A673 (cell line): ENCODE data around the gene EXOSC7. TPM values are rescaled to one million over a fixed set of nuclear protein-coding genes. Genes with fewer than 3 reads are reported as not detected.
A peak's percentile ranks its signal among the peaks of the same experiment; 100 is the strongest.

Experiments
- BruUV-seq: library from RNA; stranded (reverse); fragments of 400-500 nt; replicated peaks from 2 replicates; lab custom pipeline; 2021; lab: Mats Ljungman, UMichigan
- CTCF ChIA-PET: fragments of 300-600 bp; sonication (Branson Sonifier 250); formaldehyde crosslinking; loops from one replicate; lab custom pipeline; 2022; ENCODE audit warnings: antibody characterized with exemption; lab: Charles Lee
- POLR2A ChIA-PET: fragments of 300-600 bp; sonication (Branson Sonifier 250); formaldehyde crosslinking; loops from one replicate; lab custom pipeline; 2022; ENCODE audit warnings: antibody characterized with exemption; ENCODE audit not compliant: low non-redundant PET; lab: Charles Lee
- DNase-seq: peaks from one replicate; pipeline ENCODE4 v3.0.0-alpha.2; 2015; ENCODE audit warnings: low spot score
- H3K27ac ChIP-seq: fragments of 200-600 bp; sonication (generic); 2 replicates; pipeline ENCODE4 v1.5.1; 2016; ENCODE audit warnings: mixed run types, low read depth, mild to moderate bottlenecking, mixed read lengths, antibody characterized with exemption, low read length; ENCODE audit not compliant: poor library complexity, severe bottlenecking
- H3K27me3 ChIP-seq: fragments of 200-600 bp; sonication (generic); replicated peaks from 2 replicates; pipeline ENCODE4 v1.6.1; 2017; ENCODE audit warnings: mixed run types, low read depth, mild to moderate bottlenecking, mixed read lengths, antibody characterized with exemption, low read length; ENCODE audit not compliant: insufficient read depth, poor library complexity
- H3K36me3 ChIP-seq: fragments of 200-600 bp; sonication (generic); 2 replicates; pipeline ENCODE4 v1.6.1; 2016; ENCODE audit warnings: mixed run types, mild to moderate bottlenecking, mixed read lengths, antibody characterized with exemption, low read length; ENCODE audit not compliant: insufficient read depth, poor library complexity, severe bottlenecking
- H3K4me1 ChIP-seq: fragments of 200-600 bp; sonication (generic); 2 replicates; pipeline ENCODE4 v1.6.1; 2017; ENCODE audit warnings: mixed run types, mild to moderate bottlenecking, mixed read lengths, antibody characterized with exemption, low read length; ENCODE audit not compliant: insufficient read depth, poor library complexity, severe bottlenecking
- H3K4me3 ChIP-seq: fragments of 200-600 bp; sonication (generic); 2 replicates; pipeline ENCODE4 v1.5.1; 2016; ENCODE audit warnings: low read depth, mixed run types, mild to moderate bottlenecking, mixed read lengths, low read length; ENCODE audit not compliant: poor library complexity, severe bottlenecking
- H3K9me3 ChIP-seq: fragments of 200-600 bp; sonication (generic); 2 replicates; pipeline ENCODE4 v1.6.1; 2016; ENCODE audit warnings: mixed run types, low read depth, mild to moderate bottlenecking, mixed read lengths, antibody characterized with exemption, low read length; ENCODE audit not compliant: poor library complexity, severe bottlenecking
- EZH2 ChIP-seq: fragments of 200-600 bp; sonication (generic); IDR thresholded peaks from 2 replicates; pipeline ENCODE4 v1.6.1; 2017; ENCODE audit warnings: borderline replicate concordance, low read depth, mild to moderate bottlenecking, mixed read lengths, antibody characterized with exemption, low read length; ENCODE audit not compliant: poor library complexity, severe bottlenecking
- intact Hi-C: fragments of 100-400 bp; cut with micrococcal nuclease; formaldehyde crosslinking; loops from one replicate; pipeline ENCODE4 v1.10.0; 2022; ENCODE audit not compliant: unreplicated experiment
- total RNA-seq: library from RNA; stranded (reverse); gene quantifications from 2 replicates; pipeline ENCODE4 v1.2.3, GENCODE V29; 2021
- TF ChIP-seq, protein P1 (sequence below): fragments of 300-800, 200-600 bp; sonication (generic); conservative IDR thresholded peaks from 2 replicates; pipeline ENCODE4 v1.5.1; 2017; ENCODE audit warnings: low read depth, mild to moderate bottlenecking, antibody characterized with exemption, low read length, moderate library complexity, mixed read lengths

EXOSC7 gene
- total RNA-seq, 1 experiment from 2014 or later: 47.4 TPM

DNA sequence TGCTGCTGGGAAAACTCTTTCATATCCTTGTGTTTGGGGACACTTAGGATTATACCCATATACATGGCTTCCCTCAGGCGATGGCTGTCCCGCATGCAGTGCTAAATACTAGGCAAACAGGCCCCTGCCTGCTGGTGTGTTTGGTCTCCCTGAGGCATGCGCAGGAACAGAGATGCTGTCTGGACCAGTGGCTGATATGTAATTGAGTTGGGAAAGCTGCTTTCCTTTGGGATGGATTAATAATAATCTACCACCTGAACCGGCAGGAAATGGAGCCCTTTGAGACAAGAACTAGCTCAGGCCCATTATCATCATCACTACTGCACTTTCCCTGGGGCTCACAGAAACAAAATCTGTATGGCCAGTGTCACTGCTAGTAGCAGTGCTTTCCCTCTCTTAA is 18.1 kb upstream of the EXOSC7 start:
- CTCF ChIA-PET: no interaction called here
- TF ChIP-seq, protein P1, sequence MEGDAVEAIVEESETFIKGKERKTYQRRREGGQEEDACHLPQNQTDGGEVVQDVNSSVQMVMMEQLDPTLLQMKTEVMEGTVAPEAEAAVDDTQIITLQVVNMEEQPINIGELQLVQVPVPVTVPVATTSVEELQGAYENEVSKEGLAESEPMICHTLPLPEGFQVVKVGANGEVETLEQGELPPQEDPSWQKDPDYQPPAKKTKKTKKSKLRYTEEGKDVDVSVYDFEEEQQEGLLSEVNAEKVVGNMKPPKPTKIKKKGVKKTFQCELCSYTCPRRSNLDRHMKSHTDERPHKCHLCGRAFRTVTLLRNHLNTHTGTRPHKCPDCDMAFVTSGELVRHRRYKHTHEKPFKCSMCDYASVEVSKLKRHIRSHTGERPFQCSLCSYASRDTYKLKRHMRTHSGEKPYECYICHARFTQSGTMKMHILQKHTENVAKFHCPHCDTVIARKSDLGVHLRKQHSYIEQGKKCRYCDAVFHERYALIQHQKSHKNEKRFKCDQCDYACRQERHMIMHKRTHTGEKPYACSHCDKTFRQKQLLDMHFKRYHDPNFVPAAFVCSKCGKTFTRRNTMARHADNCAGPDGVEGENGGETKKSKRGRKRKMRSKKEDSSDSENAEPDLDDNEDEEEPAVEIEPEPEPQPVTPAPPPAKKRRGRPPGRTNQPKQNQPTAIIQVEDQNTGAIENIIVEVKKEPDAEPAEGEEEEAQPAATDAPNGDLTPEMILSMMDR: no peak
- TF ChIP-seq EZH2: no peak
- H3K27ac ChIP-seq: peak overlapping the region; percentile 97

DNA sequence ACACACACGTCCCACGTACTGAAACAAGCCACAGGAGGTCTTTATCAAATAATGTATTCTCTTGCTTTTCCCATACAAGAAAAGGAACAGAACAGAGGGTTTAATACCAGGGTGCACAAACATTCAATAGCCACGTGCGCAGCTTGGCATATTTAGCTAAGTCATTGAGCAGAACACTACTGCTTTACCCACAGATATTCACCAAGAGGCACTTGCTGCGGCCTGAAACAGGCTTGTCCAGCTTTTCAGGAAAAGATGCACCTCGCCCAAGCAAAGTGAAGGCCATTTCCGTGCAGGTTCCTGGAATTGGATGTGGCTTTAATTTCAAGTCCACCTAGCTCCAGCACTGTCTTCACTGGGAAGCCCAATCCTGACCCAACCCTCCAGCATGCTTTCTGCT is 17.7 kb upstream of the EXOSC7 start:
- intact Hi-C loops: no loop called here
- CTCF ChIA-PET: no interaction called here

More for the DNA sequence above, 18.1 kb upstream of the EXOSC7 start:
- H3K36me3 ChIP-seq: peaks cover 18% of the 10 kb centered on the region
- H3K4me1 ChIP-seq: peaks cover 72% of the 10 kb centered on the region
- no peaks in the 10 kb centered on the region for H3K27me3 ChIP-seq
- no peak overlapping the region for H3K4me3 ChIP-seq
- no peaks in the 10 kb centered on the region for H3K9me3 ChIP-seq
- intact Hi-C loops: no loop called here
- POLR2A ChIA-PET: no interaction called here
- DNase-seq: no peak
- no TSS peak for BruUV-seq

GRCh38 chr3:44960387-44961026 is 15.5 kb upstream of the EXOSC7 start:
- DNase-seq: no peak
- Histone ChIP-seq H3K9me3 (no peaks in the 10 kb centered on the region), H3K4me1 (peaks cover 94% of the 10 kb centered on the region), H3K27me3 (no peaks in the 10 kb centered on the region), H3K36me3 (peaks cover 13% of the 10 kb centered on the region), H3K27ac (peak overlapping the region; percentile 97), H3K4me3 (no peak overlapping the region)
- TF ChIP-seq, protein P1: no peak
- no peak for TF ChIP-seq EZH2
- intact Hi-C loops: no loop called here
- no TSS peak for BruUV-seq
- CTCF ChIA-PET: no interaction called here
- POLR2A ChIA-PET: no interaction called here

More for the DNA sequence above, 17.7 kb upstream of the EXOSC7 start:
- Histone ChIP-seq H3K9me3 (no peaks in the 10 kb centered on the region), H3K27ac (peak overlapping the region; percentile 97), H3K36me3 (peaks cover 18% of the 10 kb centered on the region), H3K4me1 (peaks cover 74% of the 10 kb centered on the region), H3K27me3 (no peaks in the 10 kb centered on the region), H3K4me3 (no peak overlapping the region)
- no peak for TF ChIP-seq EZH2
- TF ChIP-seq, protein P1: no peak
- POLR2A ChIA-PET: no interaction called here
- no TSS peak for BruUV-seq
- DNase-seq: no peak
